NCI-H82 (cell line): ENCODE results near the gene ABCC8.

Experiments
- DNase-seq: peaks from one replicate; lab custom pipeline; 2025; lab: John Stamatoyannopoulos, UW

ABCC8 gene

DNA sequence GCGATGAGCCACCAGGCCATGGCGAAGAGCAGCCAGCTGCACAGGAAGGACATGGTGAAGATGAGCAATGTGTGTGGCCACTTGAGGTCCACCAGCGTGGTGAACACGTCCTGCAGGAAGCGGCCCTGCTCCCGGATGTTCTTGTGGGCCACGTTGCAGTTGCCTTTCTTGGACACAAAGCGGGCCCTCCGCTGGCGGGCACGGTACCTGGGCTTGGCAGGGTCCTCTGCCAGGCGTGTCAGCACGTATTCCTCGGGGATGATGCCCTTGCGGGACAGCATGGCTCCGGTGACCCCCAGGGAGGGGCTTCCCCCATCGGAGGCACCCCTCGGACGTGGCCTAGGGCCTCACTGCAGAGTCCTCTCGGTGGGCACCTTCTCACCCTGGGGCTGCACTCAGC lies 88.8 kb downstream of the ABCC8 start:
- DNase-seq, result no peak

GRCh38 chr11:17387254-17387653 lies 89.4 kb downstream of the ABCC8 start:
- no peak for DNase-seq

DNA sequence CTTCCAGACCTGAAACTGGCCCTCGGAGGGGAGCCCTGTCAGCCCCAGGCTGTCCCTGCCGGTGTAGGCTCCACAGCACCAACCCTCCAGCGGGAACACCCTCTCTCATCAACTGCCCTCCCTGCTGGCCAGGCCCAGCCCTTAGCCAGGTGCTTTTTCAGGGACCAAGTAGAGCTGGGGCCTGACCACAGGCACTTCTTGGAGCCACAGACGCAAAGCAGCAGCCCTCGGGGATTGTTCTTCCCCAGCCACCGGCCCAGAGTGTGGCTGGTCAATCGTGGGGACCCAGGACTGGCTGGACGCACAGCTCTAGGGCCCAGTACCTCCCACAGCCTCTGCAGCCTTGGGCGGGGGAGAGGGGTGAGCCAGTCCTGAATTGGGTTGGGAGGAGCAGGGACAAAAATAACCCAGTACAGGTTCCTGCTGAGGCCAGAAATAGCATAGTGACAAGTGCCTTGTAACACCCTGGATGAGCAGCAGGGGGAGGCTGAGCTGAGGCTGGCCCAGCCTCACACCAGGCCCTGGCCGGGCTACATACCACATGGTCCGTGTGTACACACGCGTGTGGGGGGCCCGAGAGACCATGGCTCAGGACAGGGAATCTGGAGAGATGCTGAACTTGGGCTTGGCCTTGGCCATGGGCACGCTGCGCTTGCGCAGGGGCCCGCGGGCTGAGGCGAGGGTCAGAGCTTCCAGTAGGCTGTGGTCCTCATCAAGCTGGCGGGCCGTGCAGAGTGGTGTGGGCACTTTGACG lies 90.1 kb downstream of the ABCC8 start:
- peak; percentile 76 for DNase-seq

- DNase-seq, result no peak
These were observed 90.7 kb downstream of the ABCC8 start for GRCh38 chr11:17385926-17386325.

GRCh38 chr11:17385492-17385891 lies 91.2 kb downstream of the ABCC8 start:
- DNase-seq, result no peak

DNA sequence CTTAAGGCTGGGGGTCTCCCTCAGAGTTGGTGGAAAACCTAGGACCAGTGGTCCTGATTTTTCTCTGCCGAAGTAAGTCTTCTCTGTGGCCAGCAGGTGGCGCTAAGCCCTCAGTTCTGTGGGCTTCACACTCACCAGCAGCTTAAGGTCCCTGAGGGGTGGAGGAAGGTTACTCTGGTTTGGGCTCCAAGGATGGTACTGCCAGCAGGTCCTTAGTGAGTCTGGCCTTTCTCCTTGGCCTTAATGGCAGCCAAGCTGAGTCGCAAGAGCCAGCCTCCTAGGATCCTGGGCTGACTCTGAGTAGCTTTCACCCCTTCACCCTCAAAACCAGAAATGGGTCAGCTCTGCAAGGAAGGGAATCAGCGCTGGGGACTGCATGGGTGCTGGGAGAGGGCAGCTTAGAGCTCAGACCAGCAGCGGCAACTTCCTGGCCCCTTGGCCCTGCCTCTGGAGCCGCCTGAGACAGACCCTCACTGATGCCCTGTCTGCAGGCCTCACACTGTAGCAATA lies 92.6 kb downstream of the ABCC8 start:
- peak; percentile 93 for DNase-seq

- no peak for DNase-seq
These were observed 93.2 kb downstream of the ABCC8 start for GRCh38 chr11:17383461-17383860.

DNA sequence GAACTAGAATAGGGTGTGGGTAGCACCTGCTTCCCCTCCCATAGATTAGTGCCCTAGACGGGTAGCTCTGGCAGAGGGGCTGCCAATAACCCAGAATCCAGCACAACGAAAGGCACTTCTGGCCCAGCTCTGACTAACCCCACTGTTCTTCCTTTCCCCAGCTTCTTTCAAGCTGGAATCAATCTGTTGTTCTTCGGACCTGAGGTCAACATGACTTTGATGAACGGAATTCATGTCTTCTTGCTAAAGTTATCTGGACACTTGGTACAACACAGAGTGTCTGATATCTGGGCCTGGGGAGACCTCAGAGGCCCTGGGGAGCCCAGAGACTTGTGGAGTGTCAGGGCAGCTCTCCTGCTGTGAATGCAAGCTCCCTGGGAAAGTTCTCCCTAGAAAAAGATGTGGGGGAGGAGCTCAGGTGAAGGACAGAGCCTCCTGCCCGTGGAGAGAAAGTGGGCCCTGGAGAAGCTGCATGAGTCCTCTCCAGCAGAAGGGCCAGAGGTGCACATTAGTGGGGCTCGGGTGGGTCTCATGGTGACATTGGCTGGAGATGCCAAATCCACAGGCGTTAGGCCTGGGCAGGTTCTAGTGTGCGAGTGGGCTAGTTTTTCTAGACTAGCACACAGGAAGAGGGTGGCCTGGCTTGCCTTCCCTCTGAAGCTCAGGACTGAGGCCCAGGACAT lies 94.5 kb downstream of the ABCC8 start:
- no peak for DNase-seq

DNA sequence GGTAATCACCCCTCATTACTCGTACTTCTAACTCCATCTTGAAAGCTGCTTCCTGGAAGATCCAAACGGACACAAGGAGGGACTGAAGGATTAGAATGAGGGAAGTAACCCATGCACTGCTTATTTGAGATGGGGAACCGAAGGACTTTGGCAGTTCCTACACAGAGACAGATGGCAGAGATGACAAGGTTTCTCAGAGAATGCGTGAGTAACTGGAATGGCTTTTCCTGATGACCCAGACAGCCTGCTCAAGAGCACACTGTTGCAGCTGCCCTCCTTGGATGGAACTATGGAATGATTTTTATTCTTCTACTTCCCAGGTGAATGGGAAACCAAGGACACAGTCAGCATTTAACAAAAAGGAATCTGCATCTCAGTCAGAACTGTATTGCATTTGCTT lies 95.5 kb downstream of the ABCC8 start:
- DNase-seq, result no peak

GRCh38 chr11:17379383-17380180 lies 97.1 kb downstream of the ABCC8 start:
- no peak for DNase-seq

- DNase-seq, result no peak
These were observed 98.0 kb downstream of the ABCC8 start for GRCh38 chr11:17378655-17379054.

DNA sequence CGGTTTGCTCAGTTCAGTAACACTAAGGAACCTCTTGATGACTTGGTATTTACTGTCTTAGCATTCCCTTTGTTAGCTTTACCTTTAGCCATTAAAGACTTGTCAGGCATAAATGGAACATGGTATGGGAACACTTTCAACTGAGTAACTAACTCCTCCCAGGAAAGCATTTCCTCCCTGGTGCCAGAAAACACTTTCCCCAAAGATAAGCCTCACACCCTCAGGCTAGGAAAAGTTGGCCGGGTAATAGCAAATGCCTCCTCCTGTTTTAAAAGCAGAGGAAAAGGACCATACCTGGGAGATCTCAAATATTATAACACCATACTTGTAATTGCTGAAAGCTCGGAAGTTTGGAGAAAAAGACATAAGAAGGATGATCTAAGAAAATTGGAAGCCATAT lies 100.2 kb downstream of the ABCC8 start:
- no peak for DNase-seq

DNA sequence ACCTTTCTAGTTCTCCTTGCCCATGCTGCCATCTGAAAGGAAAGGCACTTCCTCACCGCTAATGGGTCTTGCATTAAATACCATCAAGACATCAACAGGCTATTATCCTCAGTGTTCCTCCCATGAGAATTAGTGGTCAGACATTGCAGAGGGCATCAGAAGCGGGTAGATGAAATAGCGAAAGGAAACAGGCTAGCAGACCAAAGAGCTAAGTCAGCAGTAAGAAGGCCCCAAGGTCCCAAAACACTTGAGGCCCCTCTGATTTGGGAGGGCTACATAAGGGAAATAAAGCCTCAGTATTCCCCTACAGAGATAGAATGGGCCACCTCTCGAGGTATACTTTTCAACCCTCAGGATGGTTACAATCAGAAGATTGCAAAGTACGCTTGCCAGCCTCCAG lies 101.1 kb downstream of the ABCC8 start:
- no peak for DNase-seq

GRCh38 chr11:17371614-17372013 lies 105.0 kb downstream of the ABCC8 start:
- peak; percentile 17 for DNase-seq

- no peak for DNase-seq
These were observed 106.9 kb downstream of the ABCC8 start for GRCh38 chr11:17369684-17370243.

DNA sequence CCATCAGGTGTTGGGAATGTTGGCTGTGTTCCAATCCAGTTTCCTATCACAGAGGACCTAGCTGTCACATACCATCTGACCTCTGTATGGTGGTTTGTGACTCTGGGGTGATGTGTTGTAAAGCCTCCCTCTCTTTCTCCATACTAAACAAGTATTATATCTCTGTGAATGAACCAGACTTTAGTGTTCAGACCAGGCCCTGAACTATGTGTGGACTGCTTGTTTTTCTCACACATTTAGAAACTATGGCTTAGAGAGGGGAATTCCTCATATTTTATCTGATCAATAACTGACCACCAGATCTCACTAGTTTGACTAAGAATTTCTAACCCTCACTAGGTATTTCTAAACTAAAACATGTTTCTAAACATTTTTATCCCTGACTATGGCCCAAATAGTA lies 107.6 kb downstream of the ABCC8 start:
- peak; percentile 42 for DNase-seq

DNA sequence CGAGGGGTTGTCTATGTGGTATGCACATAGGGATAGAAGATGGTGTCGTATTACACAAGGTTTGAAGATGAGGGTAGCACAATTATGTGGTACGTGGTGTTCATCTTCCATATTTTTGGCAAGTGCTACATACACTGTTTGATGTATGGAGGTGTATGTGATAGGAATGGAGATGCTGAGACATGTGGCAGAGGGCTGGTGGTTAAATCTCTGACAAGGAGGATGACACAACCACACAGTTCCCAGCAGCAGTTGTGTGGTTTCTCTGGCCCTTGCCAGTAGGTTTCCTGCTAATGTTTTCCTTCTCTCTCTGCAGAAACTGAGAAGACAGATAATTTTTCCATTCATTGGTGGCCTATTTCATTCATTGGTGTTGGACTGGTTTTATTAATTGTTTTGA lies 108.1 kb downstream of the ABCC8 start:
- no peak for DNase-seq

DNA sequence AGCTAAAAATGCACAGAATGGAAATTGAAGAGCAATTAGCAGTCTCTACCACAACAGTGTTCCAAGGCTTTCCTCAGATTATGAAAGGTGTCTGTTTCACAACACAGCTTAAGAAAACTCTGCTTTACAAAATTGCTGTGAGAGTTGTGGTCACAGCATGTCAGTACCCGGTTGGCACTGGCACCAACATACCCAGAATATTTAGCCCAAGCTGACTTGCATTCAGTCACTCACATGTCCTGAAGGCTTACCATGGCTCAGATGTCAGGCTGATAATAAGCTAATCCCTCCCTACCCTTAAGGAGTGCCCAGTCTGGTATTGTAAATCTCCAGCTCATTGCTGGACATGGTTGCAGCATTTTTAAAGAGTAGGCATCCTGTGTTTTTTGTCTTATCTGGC lies 110.2 kb downstream of the ABCC8 start:
- peak; percentile 24 for DNase-seq

GRCh38 chr11:17354601-17354991 lies 122.0 kb downstream of the ABCC8 start:
- DNase-seq, result peak; percentile 79

DNA sequence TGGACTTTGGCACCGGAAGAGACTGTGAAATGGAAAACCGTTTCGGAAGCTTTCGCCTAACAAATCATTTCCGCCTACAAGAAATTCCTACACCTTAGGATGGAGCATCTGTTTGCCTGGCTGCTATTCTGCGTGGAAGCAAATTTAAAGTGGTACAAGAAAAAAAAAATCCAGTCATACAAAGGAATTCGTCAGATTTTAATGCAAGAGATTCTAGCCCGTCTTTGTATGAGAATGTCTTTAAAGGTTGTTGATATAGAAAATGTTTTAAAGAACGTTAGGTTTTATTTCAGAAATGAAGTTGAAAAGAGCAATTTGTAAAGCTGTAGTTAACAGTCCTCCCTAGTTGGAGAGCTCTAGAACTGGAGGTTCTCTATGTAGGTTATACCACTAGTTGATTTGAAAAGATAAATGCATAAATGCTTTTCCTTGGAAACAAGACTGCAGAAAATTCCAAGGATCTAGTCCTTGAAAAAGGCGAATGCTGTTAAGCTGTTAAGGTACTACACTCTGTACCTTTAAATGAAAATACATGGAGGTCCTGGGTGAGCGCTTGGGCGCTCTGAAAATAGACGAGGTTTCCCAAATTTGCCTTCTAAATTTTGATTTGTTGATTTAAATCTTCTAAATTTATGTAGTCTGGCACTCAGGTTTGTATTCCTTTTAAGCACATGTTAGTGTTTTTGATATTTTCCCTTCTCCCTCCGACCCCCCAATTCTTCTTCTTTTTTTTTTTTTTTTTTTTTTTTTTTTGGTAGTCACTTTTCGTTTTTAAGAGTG lies 122.6 kb downstream of the ABCC8 start:
- peak; percentile 26 for DNase-seq

GRCh38 chr11:17352950-17353820 lies 123.5 kb downstream of the ABCC8 start:
- peak; percentile 82 for DNase-seq
